Suprapubic skin (tissue), 4 donors: ENCODE results near the gene NCAPD2.
"Not testable (repeated sequence)": the region's sequence is repeated elsewhere in the genome, so short reads cannot be mapped to it uniquely, and the experiment has no call there.

Experiments
- CTCF ChIP-seq, 2 donors: fragments of 200-600 bp in 1 of 2; fragments of 450-650 bp in 1 of 2; sonication (generic) in 1 of 2; IDR thresholded peaks; one replicate each; pipeline ENCODE4 v1.5.1; 2016 to 2019; ENCODE audit warnings: antibody characterized with exemption in 2 of 2, mild to moderate bottlenecking in 1 of 2, moderate library complexity in 1 of 2
- POLR2A ChIP-seq, 2 donors: fragments of 450-650 bp; IDR thresholded peaks; one replicate each; pipeline ENCODE4 v1.6.1; 2017; ENCODE audit warnings: antibody characterized with exemption in 2 of 2, mild to moderate bottlenecking in 2 of 2, moderate library complexity in 2 of 2
- POLR2AphosphoS5 ChIP-seq, 3 donors: sonication (generic); formaldehyde crosslinking; IDR thresholded peaks; one replicate each; pipeline ENCODE4 v1.6.1; 2017; ENCODE audit warnings: antibody characterized with exemption in 3 of 3

DNA sequence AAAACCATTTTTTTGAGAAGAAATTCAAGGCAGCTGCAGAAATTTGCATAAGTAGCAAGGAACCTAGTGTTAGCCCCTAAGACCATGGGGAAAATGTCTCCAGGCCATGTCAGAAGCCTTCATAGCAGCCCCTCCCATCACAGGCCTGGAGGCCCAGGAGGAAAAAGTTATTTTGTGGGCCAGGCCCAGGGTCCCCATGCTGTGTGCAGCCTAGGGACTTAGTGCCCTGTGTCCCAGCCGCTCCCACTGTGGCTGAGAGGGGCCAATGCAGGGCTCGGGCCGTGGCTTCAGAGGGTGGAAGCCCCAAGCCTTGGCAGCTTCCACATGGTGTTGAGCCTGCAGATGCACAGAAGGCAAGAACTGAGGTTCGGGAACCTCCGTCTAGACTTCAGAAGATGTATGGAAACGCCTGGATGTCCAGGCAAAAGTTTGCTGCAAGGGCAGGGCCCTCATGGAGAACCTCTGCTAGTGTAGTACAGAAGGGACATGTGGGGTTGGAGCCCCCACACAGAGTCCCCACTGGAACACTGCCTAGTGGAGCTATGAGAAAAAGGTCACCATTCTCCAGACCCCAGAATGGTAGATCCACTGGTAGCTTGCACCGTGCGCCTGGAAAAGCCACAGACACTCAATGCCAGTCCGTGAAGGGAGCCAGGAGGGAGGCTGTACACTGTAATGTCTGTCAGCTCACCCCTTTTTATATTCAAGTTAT, 26.2 kb upstream of the NCAPD2 start:
- not testable (repeated sequence) for TF ChIP-seq CTCF, POLR2AphosphoS5, POLR2A (IDR thresholded peaks at IDR 0.05)
